Measurements from ENCODE around the gene MIS18BP1.
"Not testable (repeated sequence)": the region's sequence is repeated elsewhere in the genome, so short reads cannot be mapped to it uniquely, and the experiment has no call there.

Gene MIS18BP1

GRCh38 chr14:45253070-45253753 lies at the start of gene MIS18BP1:
Gene MIS18BP1 (minus strand): TSS chr14:45253202. CDS start chr14:45247286, 5,916 bp downstream.
- peak; percentile 96 for DNase-seq

GRCh38 chr14:45298423-45299117 lies 45.6 kb upstream of the MIS18BP1 start:
- no peak for DNase-seq

GRCh38 chr14:45294796-45295195 lies 41.8 kb upstream of the MIS18BP1 start:
- DNase-seq = not testable (repeated sequence)

GRCh38 chr14:45290547-45290946 lies 37.5 kb upstream of the MIS18BP1 start:
- DNase-seq = no peak

GRCh38 chr14:45287610-45288009 lies 34.6 kb upstream of the MIS18BP1 start:
- no peak for DNase-seq

GRCh38 chr14:45284802-45285201 lies 31.8 kb upstream of the MIS18BP1 start:
- DNase-seq = no peak

GRCh38 chr14:45281731-45282400 lies 28.9 kb upstream of the MIS18BP1 start:
- DNase-seq = not testable (repeated sequence)

- no peak for DNase-seq
These were observed 19.0 kb upstream of the MIS18BP1 start for GRCh38 chr14:45271858-45272537.

GRCh38 chr14:45270031-45270430 lies 17.0 kb upstream of the MIS18BP1 start:
- no peak for DNase-seq

GRCh38 chr14:45267071-45267470 lies 14.1 kb upstream of the MIS18BP1 start:
- no peak for DNase-seq

GRCh38 chr14:45262637-45263036 lies 9.6 kb upstream of the MIS18BP1 start:
- no peak for DNase-seq

- no peak for DNase-seq
These were observed 8.2 kb upstream of the MIS18BP1 start for GRCh38 chr14:45261209-45261608.

- DNase-seq = no peak
These were observed 5.8 kb upstream of the MIS18BP1 start for GRCh38 chr14:45258805-45259204.

GRCh38 chr14:45258073-45258472 lies 5.1 kb upstream of the MIS18BP1 start:
- DNase-seq = no peak

GRCh38 chr14:45254771-45255170 lies 1.8 kb upstream of the MIS18BP1 start:
- no peak for DNase-seq

- DNase-seq = no peak
These were observed 830 bp upstream of the MIS18BP1 start for GRCh38 chr14:45253754-45254310.

- peak; percentile 45 for DNase-seq
These were observed 484 bp downstream of the MIS18BP1 start for GRCh38 chr14:45252366-45253069.

GRCh38 chr14:45251912-45252311 lies 1.1 kb downstream of the MIS18BP1 start:
- no peak for DNase-seq

- no peak for DNase-seq
These were observed 3.0 kb downstream of the MIS18BP1 start for GRCh38 chr14:45249856-45250575.

GRCh38 chr14:45247427-45247826 lies 5.6 kb downstream of the MIS18BP1 start:
- no peak for DNase-seq

- no peak for DNase-seq
These were observed 6.3 kb downstream of the MIS18BP1 start for GRCh38 chr14:45246691-45247090.

- no peak for DNase-seq
These were observed 6.9 kb downstream of the MIS18BP1 start for GRCh38 chr14:45246151-45246550.
